SH-SY5Y (cell line): Measurements from ENCODE around the gene COTL1.

Experiments
- GATA2 ChIP-seq: IDR thresholded peaks from 2 replicates; pipeline ENCODE4 v1.6.1; 2011; ENCODE audit warnings: mild to moderate bottlenecking, low read depth, low read length
- GATA3 ChIP-seq: IDR thresholded peaks from 2 replicates; pipeline ENCODE4 v1.6.1; 2011; ENCODE audit warnings: low read depth, mild to moderate bottlenecking, low read length, moderate library complexity

- TF ChIP-seq GATA3 = no peak
- TF ChIP-seq GATA2 = no peak
These were observed 72.7 kb downstream of the COTL1 start for GRCh38 chr16:84545114-84545737.
